Osteocyte (in vitro differentiated cells): Measurements from ENCODE around the gene MGAT5. TPM values are rescaled to one million over a fixed set of nuclear protein-coding genes. Genes with fewer than 3 reads are reported as not detected.

ENCODE experiments used
- DNase-seq: peaks from one replicate; pipeline ENCODE4 v3.0.0; 2021; ENCODE audit warnings: mixed read lengths; ENCODE audit not compliant: unreplicated experiment; ENCODE audit errors: extremely low spot score
- H3K27ac Mint-ChIP-seq: one replicate; pipeline ENCODE4 v1.8.0; 2021; ENCODE audit warnings: mild to moderate bottlenecking, mixed read lengths; ENCODE audit not compliant: unreplicated experiment
- H3K27me3 Mint-ChIP-seq: one replicate; pipeline ENCODE4 v1.8.0; 2021; ENCODE audit warnings: mixed read lengths; ENCODE audit not compliant: unreplicated experiment
- H3K36me3 Mint-ChIP-seq: one replicate; pipeline ENCODE4 v1.8.0; 2021; ENCODE audit warnings: mixed read lengths; ENCODE audit not compliant: unreplicated experiment
- H3K4me1 Mint-ChIP-seq: one replicate; pipeline ENCODE4 v1.8.0; 2021; ENCODE audit warnings: mixed read lengths; ENCODE audit not compliant: unreplicated experiment
- H3K4me3 Mint-ChIP-seq: one replicate; pipeline ENCODE4 v1.8.0; 2021; ENCODE audit warnings: mild to moderate bottlenecking, moderate library complexity, mixed read lengths; ENCODE audit not compliant: unreplicated experiment
- H3K9me3 Mint-ChIP-seq: one replicate; pipeline ENCODE4 v1.8.0; 2021; ENCODE audit warnings: mixed read lengths; ENCODE audit not compliant: unreplicated experiment
- CTCF ChIP-seq: fragments of 200-600 bp; sonication (generic); IDR thresholded peaks from 2 replicates; pipeline ENCODE4 v1.5.0; 2021; ENCODE audit warnings: antibody characterized with exemption, mild to moderate bottlenecking, moderate library complexity
- total RNA-seq: library from RNA; stranded (reverse); gene quantifications from 2 replicates; pipeline ENCODE4 v1.2.1, GENCODE V29; 2021

MGAT5 gene
- total RNA-seq, 1 donor from 2014 or later, result 22.6 TPM

DNA sequence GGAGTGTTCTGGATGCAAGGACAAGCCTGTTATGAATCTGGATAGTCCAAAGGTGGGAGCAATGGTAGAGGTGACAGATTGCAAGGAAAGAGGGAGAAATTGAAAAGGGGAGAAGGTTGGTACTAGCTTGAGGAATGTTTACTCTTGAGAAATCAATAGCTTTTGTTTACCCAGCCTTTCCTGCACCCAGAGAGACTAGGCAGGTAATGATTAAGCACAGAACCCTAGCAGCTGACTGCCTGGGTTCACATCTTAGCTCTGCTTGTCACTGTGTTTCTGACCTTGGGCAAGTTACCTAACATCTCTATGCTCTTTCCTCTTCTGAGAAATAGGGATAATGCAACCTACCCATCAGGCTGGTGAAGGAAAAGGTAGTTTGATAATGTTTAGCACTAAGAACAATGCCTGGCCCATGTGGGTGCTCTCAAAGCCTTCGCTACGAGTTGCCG lies 178.6 kb downstream of the MGAT5 start:
- H3K9me3 Mint-ChIP-seq, result no peaks in the 10 kb centered on the region
- no peak overlapping the region for H3K27ac Mint-ChIP-seq
- H3K36me3 Mint-ChIP-seq, result no peaks in the 10 kb centered on the region
- no peak overlapping the region for H3K4me3 Mint-ChIP-seq
- no peak for TF ChIP-seq CTCF
- no peak for DNase-seq
- peaks cover 14% of the 10 kb centered on the region for H3K4me1 Mint-ChIP-seq
- H3K27me3 Mint-ChIP-seq, result no peaks in the 10 kb centered on the region

- H3K4me3 Mint-ChIP-seq, result no peak overlapping the region
- peaks cover 14% of the 10 kb centered on the region for H3K4me1 Mint-ChIP-seq
- TF ChIP-seq CTCF, result no peak
- no peaks in the 10 kb centered on the region for H3K36me3 Mint-ChIP-seq
- no peaks in the 10 kb centered on the region for H3K27me3 Mint-ChIP-seq
- H3K27ac Mint-ChIP-seq, result no peak overlapping the region
- DNase-seq, result no peak
- no peaks in the 10 kb centered on the region for H3K9me3 Mint-ChIP-seq
These were observed 179.6 kb downstream of the MGAT5 start for GRCh38 chr2:134433469-134433868.

GRCh38 chr2:134433979-134434378 lies 180.1 kb downstream of the MGAT5 start:
- Mint-ChIP-seq H3K4me3 (no peak overlapping the region), H3K4me1 (peaks cover 14% of the 10 kb centered on the region), H3K27me3 (no peaks in the 10 kb centered on the region), H3K27ac (no peak overlapping the region), H3K36me3 (no peaks in the 10 kb centered on the region), H3K9me3 (no peaks in the 10 kb centered on the region)
- no peak for DNase-seq
- TF ChIP-seq CTCF, result no peak

DNA sequence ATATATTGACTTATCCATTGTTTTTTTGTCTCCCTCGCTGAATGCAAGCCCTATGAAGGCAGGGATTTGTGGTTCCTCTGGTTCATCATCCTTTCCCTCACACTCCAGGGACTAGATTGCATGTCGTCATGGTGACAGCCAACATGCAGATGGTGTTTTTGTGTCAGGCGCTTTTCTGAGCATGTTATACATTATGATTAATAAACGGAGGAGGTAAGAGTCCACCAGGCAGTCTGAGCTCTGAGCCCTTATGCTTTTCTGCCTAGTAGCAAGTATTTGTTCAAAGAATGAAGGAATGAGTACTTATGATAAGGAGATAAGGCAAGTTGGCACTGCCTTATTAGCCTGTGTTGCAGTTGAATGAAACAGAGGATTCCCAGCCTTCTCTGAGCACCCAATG lies 181.6 kb downstream of the MGAT5 start:
- Mint-ChIP-seq H3K4me1 (peaks cover 14% of the 10 kb centered on the region), H3K27ac (no peak overlapping the region), H3K4me3 (no peak overlapping the region), H3K36me3 (no peaks in the 10 kb centered on the region), H3K27me3 (no peaks in the 10 kb centered on the region), H3K9me3 (no peaks in the 10 kb centered on the region)
- TF ChIP-seq CTCF, result no peak
- DNase-seq, result no peak

GRCh38 chr2:134435936-134436335 lies 182.1 kb downstream of the MGAT5 start:
- Mint-ChIP-seq H3K4me3 (no peak overlapping the region), H3K9me3 (no peaks in the 10 kb centered on the region), H3K27me3 (no peaks in the 10 kb centered on the region), H3K36me3 (no peaks in the 10 kb centered on the region), H3K27ac (no peak overlapping the region), H3K4me1 (peaks cover 14% of the 10 kb centered on the region)
- no peak for TF ChIP-seq CTCF
- no peak for DNase-seq
